ENCODE measurements around the gene KRT17.

- no peak for TF ChIP-seq EED (IDR thresholded peaks at IDR 0.05; ENCODE audit: low read depth)
- no peak for TF ChIP-seq MXI1 (IDR thresholded peaks at IDR 0.05; ENCODE audit: low read depth, low read length)
- no peak for TF ChIP-seq POLR2A (IDR thresholded peaks at IDR 0.05; ENCODE audit: low read depth, low read length)
- TF ChIP-seq HDAC6 (IDR thresholded peaks at IDR 0.05; ENCODE audit: unreplicated experiment), result no peak
- no peak for TF ChIP-seq CBX3 (IDR thresholded peaks at IDR 0.05; ENCODE audit: borderline replicate concordance, low read depth)
- no peak for TF ChIP-seq CTCF (IDR thresholded peaks at IDR 0.05 in 2 of 3, conservative IDR thresholded peaks at IDR 0.05 in 1 of 3; ENCODE audit: control insufficient read depth in 2 of 3, extremely low read depth in 1 of 3, insufficient read depth in 1 of 3, low read depth in 3 of 3, low read length in 3 of 3)
- TF ChIP-seq POLR2AphosphoS5 (IDR thresholded peaks at IDR 0.05; ENCODE audit: low read length), result no peak
- no peak for TF ChIP-seq YY1 (IDR thresholded peaks at IDR 0.05; ENCODE audit: low read depth, low read length)
- no peak for TF ChIP-seq SUZ12 (IDR thresholded peaks at IDR 0.05; ENCODE audit: unreplicated experiment)
- no peak for TF ChIP-seq NFXL1 (IDR thresholded peaks at IDR 0.05; ENCODE audit: borderline replicate concordance)
- no peak for TF ChIP-seq EZH2 (IDR thresholded peaks at IDR 0.05; ENCODE audit: borderline replicate concordance, control insufficient read depth, low read depth, low read length)
- no peak for TF ChIP-seq BACH1 (IDR thresholded peaks at IDR 0.05; ENCODE audit: borderline replicate concordance)
- TF ChIP-seq RAD21 (IDR thresholded peaks at IDR 0.05; ENCODE audit: insufficient read depth, low read depth, low read length), result no peak
Observed at GRCh38 chr17:41642252-41643156, 18.1 kb upstream of the KRT17 start.
